HCT116 (cell line): ENCODE data around the gene TTLL9. TPM values are rescaled to one million over a fixed set of nuclear protein-coding genes. Genes with fewer than 3 reads are reported as not detected.

Experiments
- ATAC-seq: fragments of 200-7000 bp; cut with Tn5 transposase; 2 replicates; pipeline ENCODE4 v1.9.1; 2020; ENCODE audit warnings: mild to moderate bottlenecking, moderate library complexity
- BruUV-seq: library from RNA; stranded (reverse); fragments of 400-500 nt; replicated peaks from 2 replicates; lab custom pipeline; 2021; lab: Mats Ljungman, UMichigan
- CTCF ChIA-PET: fragments of 300-600 bp; sonication (Branson Sonifier 250); formaldehyde crosslinking; loops from one replicate; lab custom pipeline; 2021; ENCODE audit warnings: antibody characterized with exemption; lab: Charles Lee
- POLR2A ChIA-PET: fragments of 300-600, 350-600 bp; sonication (Branson Sonifier 250); formaldehyde crosslinking; loops from one replicate; lab custom pipeline; 2021; ENCODE audit warnings: antibody characterized with exemption; lab: Charles Lee
- RAD21 ChIA-PET, 2 experiments: fragments of 300-600 bp; sonication (Branson Sonifier 250); formaldehyde crosslinking; loops; one replicate each; lab custom pipeline; 2023; ENCODE audit warnings: low total read pairs in 2 of 2; ENCODE audit not compliant: uncharacterized antibody in 2 of 2, unreplicated experiment in 2 of 2, low non-redundant PET in 1 of 2; lab: Charles Lee
- DNase-seq: peaks from one replicate; pipeline ENCODE4 v3.0.0-alpha.2; 2010; ENCODE audit warnings: low read depth, low spot score
- H2AFZ ChIP-seq: fragments of 200-600 bp; shearing (Covaris generic), sonication (generic); 2 replicates; pipeline ENCODE4 v1.6.1; 2017; ENCODE audit warnings: low read depth, mixed run types, mixed read lengths, antibody characterized with exemption, low read length; ENCODE audit not compliant: poor library complexity, severe bottlenecking
- H3K27ac ChIP-seq: 2 replicates; pipeline ENCODE4 v1.5.1; 2012; ENCODE audit warnings: low read depth, low read length
- H3K27me3 ChIP-seq: fragments of 200-600 bp; sonication (generic); 2 replicates; pipeline ENCODE4 v1.6.1; 2016; ENCODE audit warnings: mixed run types, low read length, mixed read lengths; ENCODE audit not compliant: insufficient read depth
- H3K36me3 ChIP-seq, 2 experiments: fragments of 200-500 bp in 1 of 2; fragments of 200-600 bp in 1 of 2; sonication (Bioruptor generic) in 1 of 2; sonication (generic) in 1 of 2; 2 replicates each; pipeline versions ENCODE4 v1.5.1 to v1.6.1; 2014 to 2016; ENCODE audit warnings: low read length in 2 of 2, inconsistent platforms in 1 of 2, mixed read lengths in 1 of 2, mixed run types in 1 of 2; ENCODE audit not compliant: insufficient read depth in 2 of 2, control insufficient read depth in 1 of 2
- H3K4me1 ChIP-seq, 2 experiments: fragments of 200-600 bp in 1 of 2; sonication (generic) in 1 of 2; 2 replicates each; pipeline versions ENCODE4 v1.5.1 to v1.6.1; 2012 to 2017; ENCODE audit warnings: low read length in 2 of 2, inconsistent platforms in 1 of 2, mild to moderate bottlenecking in 1 of 2, mixed read lengths in 1 of 2, mixed run types in 1 of 2, moderate library complexity in 1 of 2; ENCODE audit not compliant: insufficient read depth in 2 of 2, control insufficient read depth in 1 of 2
- H3K4me2 ChIP-seq: fragments of 200-600 bp; sonication (generic); 2 replicates; pipeline ENCODE4 v1.6.1; 2017; ENCODE audit warnings: mixed run types, low read length, mixed read lengths
- H3K4me3 ChIP-seq, 2 experiments: fragments of 200-600 bp in 1 of 2; sonication (generic) in 1 of 2; replicated peaks in 1 of 2; 2 replicates each; pipeline ENCODE4 v1.5.1; 2011 to 2016; ENCODE audit warnings: low read length in 2 of 2, control low read depth in 1 of 2, low read depth in 1 of 2, mild to moderate bottlenecking in 1 of 2, mixed read lengths in 1 of 2, mixed run types in 1 of 2
- H3K79me2 ChIP-seq: fragments of 200-600 bp; sonication (generic); 2 replicates; pipeline ENCODE4 v1.6.1; 2017; ENCODE audit warnings: mild to moderate bottlenecking, mixed run types, low read length, moderate library complexity, mixed read lengths; ENCODE audit not compliant: insufficient read depth
- H3K9ac ChIP-seq: fragments of 200-600 bp; sonication (generic); 2 replicates; pipeline ENCODE4 v1.6.1; 2016; ENCODE audit warnings: low read length, mixed read lengths
- H3K9me2 ChIP-seq: fragments of 200-600 bp; sonication (generic), shearing (Covaris generic); 2 replicates; pipeline ENCODE4 v1.6.1; 2017; ENCODE audit warnings: mixed run types, mild to moderate bottlenecking, moderate library complexity; ENCODE audit not compliant: insufficient read depth
- H3K9me3 ChIP-seq, 2 experiments: fragments of 200-500 bp in 1 of 2; fragments of 200-600 bp in 1 of 2; sonication (Bioruptor generic) in 1 of 2; sonication (generic) in 1 of 2; 2 replicates each; pipeline ENCODE4 v1.6.1; 2014 to 2017; ENCODE audit warnings: low read length in 2 of 2, mixed read lengths in 2 of 2, inconsistent platforms in 1 of 2, low read depth in 1 of 2, mild to moderate bottlenecking in 1 of 2, mixed run types in 1 of 2, moderate library complexity in 1 of 2; ENCODE audit not compliant: control insufficient read depth in 1 of 2, insufficient read depth in 1 of 2
- H4K20me1 ChIP-seq: fragments of 200-600 bp; sonication (generic), shearing (Covaris generic); 2 replicates; pipeline ENCODE4 v1.6.1; 2017; ENCODE audit warnings: mixed run types, mild to moderate bottlenecking, moderate library complexity; ENCODE audit not compliant: insufficient read depth
- CBX3 ChIP-seq: IDR thresholded peaks from 2 replicates; pipeline ENCODE4 v1.6.1; 2012; ENCODE audit warnings: low read depth
- CEBPB ChIP-seq: IDR thresholded peaks from 2 replicates; pipeline ENCODE4 v1.6.1; 2012; ENCODE audit warnings: low read depth
- EGR1 ChIP-seq: IDR thresholded peaks from 2 replicates; pipeline ENCODE4 v1.6.1; 2012; ENCODE audit warnings: low read depth
- ELF1 ChIP-seq: IDR thresholded peaks from 2 replicates; pipeline ENCODE4 v1.6.1; 2012; ENCODE audit warnings: low read depth, borderline replicate concordance
- EZH2 ChIP-seq: fragments of 200-600 bp; sonication (generic); IDR thresholded peaks from 2 replicates; pipeline ENCODE4 v1.6.1; 2017; ENCODE audit warnings: antibody characterized with exemption, mixed run types
- EZH2phosphoT487 ChIP-seq: fragments of 200-600 bp; IDR thresholded peaks from 2 replicates; pipeline ENCODE4 v1.6.1; 2018; ENCODE audit warnings: antibody characterized with exemption, borderline replicate concordance
- FOSL1 ChIP-seq: IDR thresholded peaks from 2 replicates; pipeline ENCODE4 v1.6.1; 2012; ENCODE audit warnings: low read depth
- JUND ChIP-seq: IDR thresholded peaks from 2 replicates; pipeline ENCODE4 v1.6.1; 2012
- POLR2A ChIP-seq: IDR thresholded peaks from 2 replicates; pipeline ENCODE4 v1.7.0; 2011; ENCODE audit warnings: borderline replicate concordance; ENCODE audit not compliant: insufficient read depth, insufficient read length; ENCODE audit errors: extremely low read depth
- POLR2AphosphoS5 ChIP-seq: IDR thresholded peaks from 2 replicates; pipeline ENCODE4 v1.6.1; 2011; ENCODE audit warnings: mild to moderate bottlenecking, low read depth, low read length, moderate library complexity
- RAD21 ChIP-seq: IDR thresholded peaks from 2 replicates; pipeline ENCODE4 v1.6.1; 2012; ENCODE audit warnings: low read depth, mild to moderate bottlenecking
- SP1 ChIP-seq: IDR thresholded peaks from 2 replicates; pipeline ENCODE4 v1.6.1; 2012; ENCODE audit warnings: low read depth
- SRF ChIP-seq: IDR thresholded peaks from 2 replicates; pipeline ENCODE4 v1.6.1; 2012; ENCODE audit warnings: low read depth
- YY1 ChIP-seq: IDR thresholded peaks from 2 replicates; pipeline ENCODE4 v1.6.1; 2011; ENCODE audit warnings: low read length, low read depth, moderate library complexity, mild to moderate bottlenecking; ENCODE audit not compliant: insufficient replicate concordance; ENCODE audit errors: extremely low read depth
- ZFX ChIP-seq: fragments of 450-650 bp; IDR thresholded peaks from 2 replicates; pipeline ENCODE4 v1.6.1; 2017
- ZNF274 ChIP-seq: fragments of 200-500 bp; sonication (Bioruptor generic); IDR thresholded peaks from 2 replicates; pipeline ENCODE4 v1.6.1; 2014; ENCODE audit warnings: mild to moderate bottlenecking, low read depth, low read length, inconsistent platforms
- intact Hi-C: fragments of 100-400 bp; cut with micrococcal nuclease; formaldehyde crosslinking; loops from 2 replicates; pipeline ENCODE4 v1.10.0; 2022
- total RNA-seq: library from RNA; stranded (reverse); gene quantifications from one replicate; pipeline ENCODE4 v1.2.1, GENCODE V29; 2021; ENCODE audit not compliant: unreplicated experiment
- TF ChIP-seq, protein P1 (sequence below): IDR thresholded peaks from 2 replicates; pipeline ENCODE4 v1.6.1; 2012; ENCODE audit warnings: low read depth
- TF ChIP-seq, protein P2 (sequence below), 3 experiments: fragments of 200-600 bp in 1 of 3; sonication (generic) in 1 of 3; IDR thresholded peaks in 2 of 3; conservative IDR thresholded peaks in 1 of 3; 2 replicates each; pipeline ENCODE4 v1.5.1; 2012 to 2017; ENCODE audit warnings: low read depth in 2 of 3, low read length in 2 of 3, antibody characterized with exemption in 1 of 3, borderline replicate concordance in 1 of 3, control low read depth in 1 of 3, mild to moderate bottlenecking in 1 of 3, mixed read lengths in 1 of 3, mixed run types in 1 of 3, moderate library complexity in 1 of 3; ENCODE audit not compliant: insufficient read depth in 1 of 3
- TF ChIP-seq, protein P3 (sequence below): IDR thresholded peaks from 2 replicates; pipeline ENCODE4 v1.6.1; 2011; ENCODE audit warnings: mild to moderate bottlenecking, low read length, moderate library complexity; ENCODE audit not compliant: insufficient replicate concordance; ENCODE audit errors: extremely low read depth
- TF ChIP-seq, protein P4 (sequence below): IDR thresholded peaks from 2 replicates; pipeline ENCODE4 v1.6.1; 2012

TTLL9 gene
- total RNA-seq, 1 experiment from 2014 or later: not detected

DNA sequence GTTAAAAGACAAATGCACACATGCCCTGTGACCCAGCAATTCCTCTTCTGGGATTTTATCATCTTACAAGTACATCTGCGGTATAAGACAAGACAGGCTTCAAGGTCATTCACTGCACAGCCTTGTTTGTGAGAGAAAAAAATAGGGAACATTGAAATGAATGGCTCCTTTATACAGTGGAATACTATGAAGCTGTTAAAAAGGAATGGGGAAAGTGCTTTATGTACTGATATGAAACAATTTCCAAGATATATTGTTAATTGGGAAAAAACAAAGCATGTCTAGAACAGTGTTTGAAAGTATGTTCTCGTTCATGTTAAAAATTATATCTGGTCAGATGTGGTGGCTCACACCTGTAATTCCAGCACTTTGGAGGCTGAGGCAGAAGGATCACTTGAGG, 56.1 kb downstream of the TTLL9 start:
- CTCF ChIA-PET: no interaction called here
- Histone ChIP-seq H3K79me2 (no peaks in the 10 kb centered on the region), H3K27me3 (no peaks in the 10 kb centered on the region), H3K9me2 (no peaks in the 10 kb centered on the region), H3K9me3 (no peaks in the 10 kb centered on the region), H3K27ac (no peak overlapping the region), H3K4me3 (no peak overlapping the region), H3K9ac (no peak overlapping the region), H3K4me2 (no peak overlapping the region), H3K4me1 (peaks cover 9 to 14% of the 10 kb centered on the region in 2 experiments), H3K36me3 (no peaks in the 10 kb centered on the region), H4K20me1 (no peaks in the 10 kb centered on the region), H2AFZ (no peak overlapping the region)
- POLR2A ChIA-PET: no interaction called here
- ATAC-seq: no peak
- intact Hi-C loops: no loop called here
- no TSS peak for BruUV-seq
- DNase-seq: no peak
- no peak for TF ChIP-seq JUND
- TF ChIP-seq CBX3: no peak
- no peak for TF ChIP-seq ZFX
- TF ChIP-seq CEBPB: no peak
- TF ChIP-seq, protein P1, sequence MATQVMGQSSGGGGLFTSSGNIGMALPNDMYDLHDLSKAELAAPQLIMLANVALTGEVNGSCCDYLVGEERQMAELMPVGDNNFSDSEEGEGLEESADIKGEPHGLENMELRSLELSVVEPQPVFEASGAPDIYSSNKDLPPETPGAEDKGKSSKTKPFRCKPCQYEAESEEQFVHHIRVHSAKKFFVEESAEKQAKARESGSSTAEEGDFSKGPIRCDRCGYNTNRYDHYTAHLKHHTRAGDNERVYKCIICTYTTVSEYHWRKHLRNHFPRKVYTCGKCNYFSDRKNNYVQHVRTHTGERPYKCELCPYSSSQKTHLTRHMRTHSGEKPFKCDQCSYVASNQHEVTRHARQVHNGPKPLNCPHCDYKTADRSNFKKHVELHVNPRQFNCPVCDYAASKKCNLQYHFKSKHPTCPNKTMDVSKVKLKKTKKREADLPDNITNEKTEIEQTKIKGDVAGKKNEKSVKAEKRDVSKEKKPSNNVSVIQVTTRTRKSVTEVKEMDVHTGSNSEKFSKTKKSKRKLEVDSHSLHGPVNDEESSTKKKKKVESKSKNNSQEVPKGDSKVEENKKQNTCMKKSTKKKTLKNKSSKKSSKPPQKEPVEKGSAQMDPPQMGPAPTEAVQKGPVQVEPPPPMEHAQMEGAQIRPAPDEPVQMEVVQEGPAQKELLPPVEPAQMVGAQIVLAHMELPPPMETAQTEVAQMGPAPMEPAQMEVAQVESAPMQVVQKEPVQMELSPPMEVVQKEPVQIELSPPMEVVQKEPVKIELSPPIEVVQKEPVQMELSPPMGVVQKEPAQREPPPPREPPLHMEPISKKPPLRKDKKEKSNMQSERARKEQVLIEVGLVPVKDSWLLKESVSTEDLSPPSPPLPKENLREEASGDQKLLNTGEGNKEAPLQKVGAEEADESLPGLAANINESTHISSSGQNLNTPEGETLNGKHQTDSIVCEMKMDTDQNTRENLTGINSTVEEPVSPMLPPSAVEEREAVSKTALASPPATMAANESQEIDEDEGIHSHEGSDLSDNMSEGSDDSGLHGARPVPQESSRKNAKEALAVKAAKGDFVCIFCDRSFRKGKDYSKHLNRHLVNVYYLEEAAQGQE: no peak
- no peak for TF ChIP-seq POLR2A
- TF ChIP-seq RAD21: no peak
- TF ChIP-seq, protein P2, sequence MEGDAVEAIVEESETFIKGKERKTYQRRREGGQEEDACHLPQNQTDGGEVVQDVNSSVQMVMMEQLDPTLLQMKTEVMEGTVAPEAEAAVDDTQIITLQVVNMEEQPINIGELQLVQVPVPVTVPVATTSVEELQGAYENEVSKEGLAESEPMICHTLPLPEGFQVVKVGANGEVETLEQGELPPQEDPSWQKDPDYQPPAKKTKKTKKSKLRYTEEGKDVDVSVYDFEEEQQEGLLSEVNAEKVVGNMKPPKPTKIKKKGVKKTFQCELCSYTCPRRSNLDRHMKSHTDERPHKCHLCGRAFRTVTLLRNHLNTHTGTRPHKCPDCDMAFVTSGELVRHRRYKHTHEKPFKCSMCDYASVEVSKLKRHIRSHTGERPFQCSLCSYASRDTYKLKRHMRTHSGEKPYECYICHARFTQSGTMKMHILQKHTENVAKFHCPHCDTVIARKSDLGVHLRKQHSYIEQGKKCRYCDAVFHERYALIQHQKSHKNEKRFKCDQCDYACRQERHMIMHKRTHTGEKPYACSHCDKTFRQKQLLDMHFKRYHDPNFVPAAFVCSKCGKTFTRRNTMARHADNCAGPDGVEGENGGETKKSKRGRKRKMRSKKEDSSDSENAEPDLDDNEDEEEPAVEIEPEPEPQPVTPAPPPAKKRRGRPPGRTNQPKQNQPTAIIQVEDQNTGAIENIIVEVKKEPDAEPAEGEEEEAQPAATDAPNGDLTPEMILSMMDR (IDR thresholded peaks at IDR 0.05 in 2 of 3, conservative IDR thresholded peaks at IDR 0.05 in 1 of 3; ENCODE audit: borderline replicate concordance in 1 of 3, insufficient read depth in 1 of 3, low read depth in 2 of 3, low read length in 2 of 3): no peak
- no peak for TF ChIP-seq SRF
- TF ChIP-seq, protein P3, sequence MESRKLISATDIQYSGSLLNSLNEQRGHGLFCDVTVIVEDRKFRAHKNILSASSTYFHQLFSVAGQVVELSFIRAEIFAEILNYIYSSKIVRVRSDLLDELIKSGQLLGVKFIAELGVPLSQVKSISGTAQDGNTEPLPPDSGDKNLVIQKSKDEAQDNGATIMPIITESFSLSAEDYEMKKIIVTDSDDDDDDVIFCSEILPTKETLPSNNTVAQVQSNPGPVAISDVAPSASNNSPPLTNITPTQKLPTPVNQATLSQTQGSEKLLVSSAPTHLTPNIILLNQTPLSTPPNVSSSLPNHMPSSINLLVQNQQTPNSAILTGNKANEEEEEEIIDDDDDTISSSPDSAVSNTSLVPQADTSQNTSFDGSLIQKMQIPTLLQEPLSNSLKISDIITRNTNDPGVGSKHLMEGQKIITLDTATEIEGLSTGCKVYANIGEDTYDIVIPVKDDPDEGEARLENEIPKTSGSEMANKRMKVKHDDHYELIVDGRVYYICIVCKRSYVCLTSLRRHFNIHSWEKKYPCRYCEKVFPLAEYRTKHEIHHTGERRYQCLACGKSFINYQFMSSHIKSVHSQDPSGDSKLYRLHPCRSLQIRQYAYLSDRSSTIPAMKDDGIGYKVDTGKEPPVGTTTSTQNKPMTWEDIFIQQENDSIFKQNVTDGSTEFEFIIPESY: no peak
- TF ChIP-seq SP1: no peak
- TF ChIP-seq ELF1: no peak
- TF ChIP-seq EZH2: no peak
- TF ChIP-seq POLR2AphosphoS5: no peak
- no peak for TF ChIP-seq YY1
- TF ChIP-seq EZH2phosphoT487: no peak
- no peak for TF ChIP-seq EGR1
- TF ChIP-seq FOSL1: no peak
- no peak for TF ChIP-seq ZNF274
- TF ChIP-seq, protein P4, sequence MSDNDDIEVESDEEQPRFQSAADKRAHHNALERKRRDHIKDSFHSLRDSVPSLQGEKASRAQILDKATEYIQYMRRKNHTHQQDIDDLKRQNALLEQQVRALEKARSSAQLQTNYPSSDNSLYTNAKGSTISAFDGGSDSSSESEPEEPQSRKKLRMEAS: no peak
- RAD21 ChIA-PET: no interaction called here
